ENCODE results near the gene CXorf49. TPM values are rescaled to one million over a fixed set of nuclear protein-coding genes. Genes with fewer than 3 reads are reported as not detected.
"Not testable (repeated sequence)": the region's sequence is repeated elsewhere in the genome, so short reads cannot be mapped to it uniquely, and the experiment has no call there.

Gene CXorf49
- total RNA-seq (under 1 TPM in 1 of 2 donors, not detected in 1; 0.88 TPM), polyA plus RNA-seq (ENCODE audit: insufficient read length in 2 of 2) (not detected)
- long read RNA-seq, donor 1, partial matches to known transcripts, result 0 of 1 reads
- long read RNA-seq, donor 1, other reads (novel, unspliced or antisense), result 0 of 1 reads
- long read RNA-seq, donor 2, partial matches to known transcripts, result 54 of 468 reads
- long read RNA-seq, donor 2, other reads (novel, unspliced or antisense), result 414 of 468 reads
- long read RNA-seq, donor 3, partial matches to known transcripts, result 7 of 151 reads
- long read RNA-seq, donor 3, other reads (novel, unspliced or antisense), result 144 of 151 reads
- long read RNA-seq, donor 4, result 0 reads

DNA sequence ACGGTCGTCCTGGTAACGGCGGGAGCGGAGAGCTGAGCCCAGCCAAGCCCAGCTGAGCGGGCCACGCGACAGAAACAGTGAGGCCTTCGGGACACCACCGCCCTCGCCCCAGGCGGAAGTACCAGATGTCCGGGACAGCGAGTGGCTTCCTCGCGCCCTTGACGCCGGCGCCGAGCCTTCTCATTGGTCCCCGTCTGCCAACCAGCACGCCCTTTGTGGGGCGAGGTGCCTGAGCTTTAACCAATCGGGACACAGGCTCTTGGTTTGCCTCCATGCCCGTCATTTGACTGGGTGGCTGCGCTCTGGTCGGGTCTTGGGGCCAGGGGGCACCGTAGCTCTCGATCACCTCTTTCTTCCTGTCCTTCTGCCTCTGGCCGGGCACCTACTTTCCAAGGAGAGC, at the start of gene CXorf49:
TSS of gene CXorf49 (minus strand) at position 101 of the 400 bp plus-strand sequence. CDS start 134 bp downstream, outside the sequence.
- H3K27ac ChIP-seq (ENCODE audit: low read depth, low read length); H3K36me3 ChIP-seq (ENCODE audit: control insufficient read depth, insufficient read depth, low read length); DNase-seq (ENCODE audit: low read depth in 4 of 6, low spot score in 6 of 6); H3K4me1 ChIP-seq (ENCODE audit: control insufficient read depth, insufficient read depth, low read length); H3K27me3 ChIP-seq (ENCODE audit: control insufficient read depth, insufficient read depth, low read length); H3K4me3 ChIP-seq (ENCODE audit: low read depth, low read length); H3K9me3 ChIP-seq (ENCODE audit: control insufficient read depth, insufficient read depth, low read length): not testable (repeated sequence)
- no CpG with 5 or more reads among the region's 30 CpGs for WGBS (ENCODE audit: insufficient coverage)

DNA sequence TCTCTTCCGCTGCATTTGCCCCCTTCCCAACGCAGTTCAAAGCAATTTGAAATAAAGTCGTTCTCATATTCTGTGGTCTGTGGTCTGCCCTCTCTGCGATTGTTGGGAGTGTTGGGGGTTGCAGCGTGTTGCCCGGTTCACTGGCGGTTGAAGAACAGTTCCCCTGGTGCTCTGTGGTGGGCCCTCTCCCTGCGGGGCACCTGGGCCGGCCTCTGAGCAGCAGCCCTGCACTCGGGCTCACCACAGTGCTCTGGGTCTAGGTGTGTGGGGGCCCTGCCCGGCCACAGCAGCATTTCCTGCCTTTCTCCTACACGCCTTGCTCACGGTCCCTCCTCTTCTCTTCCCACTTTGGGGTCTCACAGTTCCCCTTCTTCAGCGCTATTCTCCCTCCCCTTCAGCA, 49.0 kb upstream of the CXorf49 start:
- not testable (repeated sequence) for H3K27me3 ChIP-seq (ENCODE audit: control insufficient read depth, insufficient read depth, low read length); H3K27ac ChIP-seq (ENCODE audit: low read depth, low read length); H3K36me3 ChIP-seq (ENCODE audit: control insufficient read depth, insufficient read depth, low read length); H3K4me3 ChIP-seq (ENCODE audit: low read depth, low read length); H3K4me1 ChIP-seq (ENCODE audit: control insufficient read depth, insufficient read depth, low read length); H3K9me3 ChIP-seq (ENCODE audit: control insufficient read depth, insufficient read depth, low read length); DNase-seq (ENCODE audit: low read depth in 4 of 6, low spot score in 6 of 6)
- WGBS (ENCODE audit: insufficient coverage), result no CpG with 5 or more reads among the region's 14 CpGs

DNA sequence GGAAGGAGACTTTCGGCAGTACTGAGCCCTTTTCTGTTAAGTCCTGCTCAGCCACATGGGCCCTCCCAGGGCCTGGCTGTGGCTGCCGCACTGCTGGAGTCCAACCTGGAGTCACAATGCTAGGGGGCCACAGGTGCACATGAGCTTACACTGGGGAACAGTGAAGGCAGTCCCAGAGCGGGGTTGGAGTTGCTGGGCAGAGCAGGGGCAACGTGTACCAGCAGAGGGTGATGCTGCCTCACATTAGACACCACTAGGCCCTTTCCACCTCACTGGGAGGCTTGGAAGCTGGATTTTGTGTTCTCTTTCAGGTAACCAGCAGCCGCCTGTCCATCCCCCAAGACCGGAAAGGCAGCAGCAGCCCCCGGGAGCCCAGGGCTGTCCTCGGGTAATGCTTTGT, 47.5 kb upstream of the CXorf49 start:
- H3K27ac ChIP-seq (ENCODE audit: low read depth, low read length); H3K27me3 ChIP-seq (ENCODE audit: control insufficient read depth, insufficient read depth, low read length); H3K36me3 ChIP-seq (ENCODE audit: control insufficient read depth, insufficient read depth, low read length); H3K4me1 ChIP-seq (ENCODE audit: control insufficient read depth, insufficient read depth, low read length); H3K4me3 ChIP-seq (ENCODE audit: low read depth, low read length); DNase-seq (ENCODE audit: low read depth in 4 of 6, low spot score in 6 of 6); H3K9me3 ChIP-seq (ENCODE audit: control insufficient read depth, insufficient read depth, low read length): not testable (repeated sequence)
- WGBS (ENCODE audit: insufficient coverage), result no CpG with 5 or more reads among the region's 8 CpGs

DNA sequence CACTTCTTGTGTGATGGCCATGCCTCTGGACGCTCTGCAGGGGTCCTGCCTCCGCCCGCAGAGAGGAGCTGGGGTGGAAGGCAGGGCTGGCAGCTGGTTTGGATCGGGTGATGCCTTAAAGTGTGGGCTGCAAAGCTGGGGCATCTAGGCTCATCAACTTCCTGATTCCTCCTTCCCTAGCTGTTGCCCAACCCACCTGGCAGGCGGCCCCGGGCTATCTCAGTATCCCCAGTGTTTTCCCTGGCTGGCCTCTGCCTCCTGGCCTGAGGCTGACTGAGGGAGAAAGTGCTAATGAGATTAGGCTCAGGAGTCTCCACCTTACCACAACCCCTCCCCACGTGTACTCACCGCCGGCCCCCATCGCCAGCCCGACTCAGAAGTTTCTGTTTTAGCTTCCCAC, 46.7 kb upstream of the CXorf49 start:
- H3K27me3 ChIP-seq (ENCODE audit: control insufficient read depth, insufficient read depth, low read length); H3K36me3 ChIP-seq (ENCODE audit: control insufficient read depth, insufficient read depth, low read length); H3K4me3 ChIP-seq (ENCODE audit: low read depth, low read length); DNase-seq (ENCODE audit: low read depth in 4 of 6, low spot score in 6 of 6); H3K4me1 ChIP-seq (ENCODE audit: control insufficient read depth, insufficient read depth, low read length); H3K27ac ChIP-seq (ENCODE audit: low read depth, low read length); H3K9me3 ChIP-seq (ENCODE audit: control insufficient read depth, insufficient read depth, low read length): not testable (repeated sequence)
- WGBS (ENCODE audit: insufficient coverage), result no CpG with 5 or more reads among the region's 11 CpGs

DNA sequence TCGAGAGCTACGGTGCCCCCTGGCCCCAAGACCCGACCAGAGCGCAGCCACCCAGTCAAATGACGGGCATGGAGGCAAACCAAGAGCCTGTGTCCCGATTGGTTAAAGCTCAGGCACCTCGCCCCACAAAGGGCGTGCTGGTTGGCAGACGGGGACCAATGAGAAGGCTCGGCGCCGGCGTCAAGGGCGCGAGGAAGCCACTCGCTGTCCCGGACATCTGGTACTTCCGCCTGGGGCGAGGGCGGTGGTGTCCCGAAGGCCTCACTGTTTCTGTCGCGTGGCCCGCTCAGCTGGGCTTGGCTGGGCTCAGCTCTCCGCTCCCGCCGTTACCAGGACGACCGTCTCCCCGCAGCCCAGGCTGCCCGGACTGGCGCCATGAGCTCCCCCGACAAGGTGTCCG, 45.0 kb upstream of the CXorf49 start, which contains the start of gene CXorf49B:
TSS of gene CXorf49B (plus strand) at position 301 of the 400 bp plus-strand sequence. CDS start at position 376, 75 bp downstream.
- H3K4me1 ChIP-seq (ENCODE audit: control insufficient read depth, insufficient read depth, low read length); H3K9me3 ChIP-seq (ENCODE audit: control insufficient read depth, insufficient read depth, low read length); H3K4me3 ChIP-seq (ENCODE audit: low read depth, low read length); H3K27me3 ChIP-seq (ENCODE audit: control insufficient read depth, insufficient read depth, low read length); H3K27ac ChIP-seq (ENCODE audit: low read depth, low read length); H3K36me3 ChIP-seq (ENCODE audit: control insufficient read depth, insufficient read depth, low read length); DNase-seq (ENCODE audit: low read depth in 4 of 6, low spot score in 6 of 6): not testable (repeated sequence)
- no CpG with 5 or more reads among the region's 34 CpGs for WGBS (ENCODE audit: insufficient coverage)

DNA sequence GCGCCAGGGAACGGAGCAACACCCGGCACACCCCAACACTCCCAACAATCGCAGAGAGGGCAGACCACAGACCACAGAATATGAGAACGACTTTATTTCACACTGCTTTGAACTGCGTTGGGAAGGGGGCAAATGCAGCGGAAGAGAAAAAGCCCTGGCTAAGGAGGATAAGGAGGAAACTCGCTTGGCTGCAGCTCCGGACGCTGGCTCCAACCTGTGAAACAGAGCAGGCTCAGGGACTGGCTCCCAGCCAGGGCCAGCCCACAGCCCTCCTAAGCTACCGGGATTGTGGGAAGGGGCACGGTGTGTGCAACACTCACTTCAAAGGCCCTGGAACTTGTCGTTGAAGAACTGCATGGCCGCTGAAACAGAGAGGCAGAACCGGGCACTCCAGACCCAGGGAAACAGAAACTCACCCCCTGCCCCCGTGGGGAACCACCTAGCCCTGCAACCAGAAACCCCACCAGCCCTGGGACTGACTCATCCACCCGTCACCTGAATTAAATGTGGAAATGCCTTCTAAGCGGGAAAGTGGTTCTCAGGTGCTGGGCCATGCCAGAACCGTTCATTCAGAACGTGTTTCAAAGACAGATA, 42.7 kb upstream of the CXorf49 start:
- H3K27me3 ChIP-seq (ENCODE audit: control insufficient read depth, insufficient read depth, low read length); H3K27ac ChIP-seq (ENCODE audit: low read depth, low read length); H3K9me3 ChIP-seq (ENCODE audit: control insufficient read depth, insufficient read depth, low read length); DNase-seq (ENCODE audit: low read depth in 4 of 6, low spot score in 6 of 6); H3K4me1 ChIP-seq (ENCODE audit: control insufficient read depth, insufficient read depth, low read length); H3K4me3 ChIP-seq (ENCODE audit: low read depth, low read length); H3K36me3 ChIP-seq (ENCODE audit: control insufficient read depth, insufficient read depth, low read length): not testable (repeated sequence)
- WGBS (ENCODE audit: insufficient coverage), result no CpG with 5 or more reads among the region's 20 CpGs

DNA sequence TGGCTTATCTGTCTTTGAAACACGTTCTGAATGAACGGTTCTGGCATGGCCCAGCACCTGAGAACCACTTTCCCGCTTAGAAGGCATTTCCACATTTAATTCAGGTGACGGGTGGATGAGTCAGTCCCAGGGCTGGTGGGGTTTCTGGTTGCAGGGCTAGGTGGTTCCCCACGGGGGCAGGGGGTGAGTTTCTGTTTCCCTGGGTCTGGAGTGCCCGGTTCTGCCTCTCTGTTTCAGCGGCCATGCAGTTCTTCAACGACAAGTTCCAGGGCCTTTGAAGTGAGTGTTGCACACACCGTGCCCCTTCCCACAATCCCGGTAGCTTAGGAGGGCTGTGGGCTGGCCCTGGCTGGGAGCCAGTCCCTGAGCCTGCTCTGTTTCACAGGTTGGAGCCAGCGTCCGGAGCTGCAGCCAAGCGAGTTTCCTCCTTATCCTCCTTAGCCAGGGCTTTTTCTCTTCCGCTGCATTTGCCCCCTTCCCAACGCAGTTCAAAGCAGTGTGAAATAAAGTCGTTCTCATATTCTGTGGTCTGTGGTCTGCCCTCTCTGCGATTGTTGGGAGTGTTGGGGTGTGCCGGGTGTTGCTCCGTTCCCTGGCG, 2.3 kb upstream of the CXorf49 start:
- not testable (repeated sequence) for DNase-seq (ENCODE audit: low read depth in 4 of 6, low spot score in 6 of 6); H3K4me3 ChIP-seq (ENCODE audit: low read depth, low read length); H3K36me3 ChIP-seq (ENCODE audit: control insufficient read depth, insufficient read depth, low read length); H3K27ac ChIP-seq (ENCODE audit: low read depth, low read length); H3K4me1 ChIP-seq (ENCODE audit: control insufficient read depth, insufficient read depth, low read length); H3K27me3 ChIP-seq (ENCODE audit: control insufficient read depth, insufficient read depth, low read length); H3K9me3 ChIP-seq (ENCODE audit: control insufficient read depth, insufficient read depth, low read length)
- no CpG with 5 or more reads among the region's 20 CpGs for WGBS (ENCODE audit: insufficient coverage)

DNA sequence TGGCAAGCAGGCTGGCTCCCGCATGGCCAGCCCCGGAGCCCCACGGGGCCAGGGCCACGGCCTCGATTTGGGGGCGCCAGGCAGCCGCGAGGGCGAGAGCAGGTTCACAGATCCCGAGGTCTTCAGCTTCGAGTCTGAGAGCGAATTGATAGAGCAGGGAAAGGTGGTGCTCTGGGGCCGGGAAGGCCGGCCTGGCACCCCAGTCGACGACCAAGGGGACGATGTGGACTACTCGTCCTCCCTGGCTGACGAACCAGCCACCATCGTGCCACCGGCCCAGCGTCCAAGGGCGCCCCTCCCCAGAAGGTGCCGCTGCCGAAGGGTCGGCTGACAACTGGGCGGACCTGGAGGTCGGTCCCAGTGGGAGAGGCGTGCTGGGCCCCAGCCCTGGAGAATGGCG, 1.1 kb upstream of the CXorf49 start:
- WGBS (ENCODE audit: insufficient coverage), result no CpG with 5 or more reads among the region's 30 CpGs
- H3K9me3 ChIP-seq (ENCODE audit: control insufficient read depth, insufficient read depth, low read length); H3K4me3 ChIP-seq (ENCODE audit: low read depth, low read length); DNase-seq (ENCODE audit: low read depth in 4 of 6, low spot score in 6 of 6); H3K36me3 ChIP-seq (ENCODE audit: control insufficient read depth, insufficient read depth, low read length); H3K27me3 ChIP-seq (ENCODE audit: control insufficient read depth, insufficient read depth, low read length); H3K4me1 ChIP-seq (ENCODE audit: control insufficient read depth, insufficient read depth, low read length); H3K27ac ChIP-seq (ENCODE audit: low read depth, low read length): not testable (repeated sequence)

DNA sequence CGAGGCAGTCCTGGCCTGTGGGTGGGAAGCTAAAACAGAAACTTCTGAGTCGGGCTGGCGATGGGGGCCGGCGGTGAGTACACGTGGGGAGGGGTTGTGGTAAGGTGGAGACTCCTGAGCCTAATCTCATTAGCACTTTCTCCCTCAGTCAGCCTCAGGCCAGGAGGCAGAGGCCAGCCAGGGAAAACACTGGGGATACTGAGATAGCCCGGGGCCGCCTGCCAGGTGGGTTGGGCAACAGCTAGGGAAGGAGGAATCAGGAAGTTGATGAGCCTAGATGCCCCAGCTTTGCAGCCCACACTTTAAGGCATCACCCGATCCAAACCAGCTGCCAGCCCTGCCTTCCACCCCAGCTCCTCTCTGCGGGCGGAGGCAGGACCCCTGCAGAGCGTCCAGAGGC, 1.8 kb downstream of the CXorf49 start:
- not testable (repeated sequence) for H3K36me3 ChIP-seq (ENCODE audit: control insufficient read depth, insufficient read depth, low read length); H3K4me1 ChIP-seq (ENCODE audit: control insufficient read depth, insufficient read depth, low read length); DNase-seq (ENCODE audit: low read depth in 4 of 6, low spot score in 6 of 6); H3K4me3 ChIP-seq (ENCODE audit: low read depth, low read length); H3K27ac ChIP-seq (ENCODE audit: low read depth, low read length); H3K9me3 ChIP-seq (ENCODE audit: control insufficient read depth, insufficient read depth, low read length); H3K27me3 ChIP-seq (ENCODE audit: control insufficient read depth, insufficient read depth, low read length)
- WGBS (ENCODE audit: insufficient coverage), result no CpG with 5 or more reads among the region's 12 CpGs

DNA sequence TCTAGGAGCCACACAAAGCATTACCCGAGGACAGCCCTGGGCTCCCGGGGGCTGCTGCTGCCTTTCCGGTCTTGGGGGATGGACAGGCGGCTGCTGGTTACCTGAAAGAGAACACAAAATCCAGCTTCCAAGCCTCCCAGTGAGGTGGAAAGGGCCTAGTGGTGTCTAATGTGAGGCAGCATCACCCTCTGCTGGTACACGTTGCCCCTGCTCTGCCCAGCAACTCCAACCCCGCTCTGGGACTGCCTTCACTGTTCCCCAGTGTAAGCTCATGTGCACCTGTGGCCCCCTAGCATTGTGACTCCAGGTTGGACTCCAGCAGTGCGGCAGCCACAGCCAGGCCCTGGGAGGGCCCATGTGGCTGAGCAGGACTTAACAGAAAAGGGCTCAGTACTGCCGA, 2.5 kb downstream of the CXorf49 start:
- H3K27ac ChIP-seq (ENCODE audit: low read depth, low read length); H3K4me3 ChIP-seq (ENCODE audit: low read depth, low read length); H3K36me3 ChIP-seq (ENCODE audit: control insufficient read depth, insufficient read depth, low read length); H3K4me1 ChIP-seq (ENCODE audit: control insufficient read depth, insufficient read depth, low read length); DNase-seq (ENCODE audit: low read depth in 4 of 6, low spot score in 6 of 6); H3K9me3 ChIP-seq (ENCODE audit: control insufficient read depth, insufficient read depth, low read length); H3K27me3 ChIP-seq (ENCODE audit: control insufficient read depth, insufficient read depth, low read length): not testable (repeated sequence)
- WGBS (ENCODE audit: insufficient coverage), result no CpG with 5 or more reads among the region's 8 CpGs

Measured in spinal cord (tissue), 10 donors.